SKM-1 treated with dmso at 0.1 percent for 144 hours (cell line): ENCODE results near the gene PTHLH.

ENCODE experiments used
- DNase-seq: peaks from one replicate; lab custom pipeline; 2025; ENCODE audit not compliant: unreplicated experiment; lab: John Stamatoyannopoulos, UW

The PTHLH gene

GRCh38 chr12:27972721-27973120, at the start of gene PTHLH:
TSS of gene PTHLH (minus strand) at chr12:27972733. CDS start at chr12:27969494, 3,239 bp downstream.
- no peak for DNase-seq

- no peak for DNase-seq
Measured at GRCh38 chr12:28021704-28022103, 49.2 kb upstream of the PTHLH start.

- no peak for DNase-seq
Measured at GRCh38 chr12:28017873-28018255, 45.3 kb upstream of the PTHLH start.

GRCh38 chr12:28017126-28017872, 44.8 kb upstream of the PTHLH start:
- no peak for DNase-seq

- DNase-seq, result no peak
Measured at GRCh38 chr12:28015165-28015564, 42.6 kb upstream of the PTHLH start.

DNA sequence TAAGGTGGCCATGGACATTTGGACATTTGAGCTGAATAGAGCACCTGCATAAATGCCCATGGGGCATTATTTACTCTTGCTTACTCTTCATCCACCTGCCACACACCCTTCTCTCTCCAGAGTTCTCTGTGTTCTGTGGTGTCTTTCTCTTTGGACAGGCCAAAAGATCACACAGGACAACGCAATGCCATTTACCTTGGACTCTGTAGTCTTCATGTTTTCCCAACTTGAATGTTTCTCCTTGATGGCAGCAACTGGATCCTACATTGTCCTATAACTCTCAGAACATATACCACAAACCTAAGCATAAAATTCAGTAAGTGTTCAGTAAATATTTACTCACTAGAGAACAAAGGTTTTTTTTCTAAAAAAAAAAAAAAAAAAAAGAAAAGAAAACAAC, 41.7 kb upstream of the PTHLH start:
- DNase-seq, result no peak

DNA sequence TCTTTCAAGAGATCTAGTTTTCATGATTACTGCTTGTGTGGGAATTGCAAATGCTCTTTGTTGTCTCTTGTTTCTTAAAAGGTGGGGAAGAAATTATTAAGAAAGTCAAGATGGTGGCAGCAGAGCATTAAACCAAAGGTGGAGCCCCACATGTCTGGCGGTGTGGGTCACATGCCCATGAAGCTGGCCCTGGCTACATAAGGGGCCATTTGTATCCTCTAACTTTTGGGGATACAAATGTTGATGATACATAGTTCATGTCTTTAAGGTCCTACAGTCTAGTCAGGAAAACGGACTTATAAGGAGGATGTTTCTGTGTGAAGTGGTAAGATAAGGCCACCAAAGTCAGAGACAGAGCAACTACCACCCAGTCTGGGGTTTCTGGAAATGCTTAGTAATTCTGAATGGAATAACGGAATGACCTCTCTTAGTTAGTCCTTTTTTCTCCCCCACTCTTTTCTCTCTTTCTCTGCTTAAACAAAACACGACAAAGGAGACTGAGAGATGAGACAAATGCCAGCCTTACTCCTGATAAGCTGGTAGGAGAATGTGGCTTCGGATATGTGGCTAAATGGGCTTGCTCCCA, 39.9 kb upstream of the PTHLH start:
- DNase-seq, result no peak

DNA sequence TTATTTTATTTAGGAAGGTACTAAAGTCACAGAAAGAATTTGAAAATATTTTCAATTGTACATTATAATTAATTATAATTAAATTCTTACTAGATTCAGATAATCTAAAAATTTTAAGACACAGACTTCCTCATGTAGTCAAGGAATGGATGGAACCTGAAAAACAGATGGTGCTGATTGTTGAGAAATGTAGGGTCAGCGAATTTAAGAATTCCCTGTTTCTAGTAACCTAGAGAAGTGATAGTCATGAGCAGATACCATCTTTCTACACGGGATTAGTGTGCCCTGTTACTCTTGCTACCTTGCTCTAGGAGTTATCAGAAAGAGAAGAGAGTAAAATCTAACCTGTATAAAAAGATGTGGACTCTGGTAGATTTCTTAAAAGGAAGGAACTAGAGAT, 37.5 kb upstream of the PTHLH start:
- DNase-seq, result no peak

GRCh38 chr12:27999970-28000369, 27.4 kb upstream of the PTHLH start:
- DNase-seq, result no peak

DNA sequence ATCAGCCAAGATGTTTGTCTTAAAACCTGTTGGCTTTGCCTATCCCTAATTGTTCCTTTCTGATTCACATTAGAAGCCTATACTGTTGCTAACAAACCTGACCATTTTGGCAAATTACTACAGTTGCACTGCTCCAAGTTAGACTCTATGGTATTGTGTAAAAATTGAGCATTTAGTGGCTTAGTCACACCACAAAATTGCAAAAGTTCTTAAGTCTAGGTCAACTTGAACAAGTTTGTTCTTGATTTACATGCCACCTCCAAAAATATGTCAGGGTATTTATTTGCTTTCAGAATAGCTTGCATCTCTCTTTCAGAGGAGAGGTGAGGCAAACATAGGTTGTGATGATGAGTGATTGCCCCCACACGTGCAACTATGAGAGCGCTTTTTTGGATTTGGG, 27.0 kb upstream of the PTHLH start:
- DNase-seq, result no peak

- no peak for DNase-seq
Measured at GRCh38 chr12:27998658-27999057, 26.1 kb upstream of the PTHLH start.

DNA sequence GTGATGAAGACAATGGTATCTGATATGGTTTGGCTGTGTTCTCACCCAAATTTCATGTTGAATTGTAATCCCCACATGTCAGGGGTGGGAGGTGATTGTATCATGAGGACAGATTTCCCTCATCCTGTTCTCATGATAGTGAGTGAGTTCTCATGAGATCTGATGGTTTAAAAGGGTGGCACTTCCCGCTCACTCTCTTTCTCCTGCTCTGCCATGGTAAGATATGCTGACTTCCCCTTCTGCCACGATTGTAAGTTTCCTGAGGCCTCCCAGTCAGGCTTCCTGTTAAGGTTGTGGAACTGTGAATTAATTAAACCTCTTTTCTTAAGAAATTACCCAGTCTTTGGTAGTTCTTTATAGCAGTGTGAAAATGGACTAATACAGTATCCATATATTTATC, 25.6 kb upstream of the PTHLH start:
- no peak for DNase-seq

DNA sequence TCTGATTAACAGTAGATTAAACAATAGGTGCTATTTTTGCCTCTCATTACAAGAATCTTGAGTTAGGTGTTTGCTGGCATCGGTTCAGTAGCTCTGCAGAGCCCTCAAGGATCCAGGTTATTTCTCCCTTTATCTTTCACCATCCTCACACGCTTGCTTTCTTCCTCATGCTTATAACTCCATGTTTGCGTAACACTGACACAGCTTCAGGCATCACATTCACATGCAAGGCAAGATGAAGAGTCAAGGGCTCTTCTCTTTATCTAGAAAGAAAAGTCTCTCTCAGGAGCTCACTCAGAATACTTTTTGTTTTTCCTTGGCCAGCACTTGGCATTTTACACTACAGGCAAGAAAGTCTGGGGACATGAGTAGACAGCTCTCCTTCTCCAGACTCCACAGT, 24.2 kb upstream of the PTHLH start:
- no peak for DNase-seq

DNA sequence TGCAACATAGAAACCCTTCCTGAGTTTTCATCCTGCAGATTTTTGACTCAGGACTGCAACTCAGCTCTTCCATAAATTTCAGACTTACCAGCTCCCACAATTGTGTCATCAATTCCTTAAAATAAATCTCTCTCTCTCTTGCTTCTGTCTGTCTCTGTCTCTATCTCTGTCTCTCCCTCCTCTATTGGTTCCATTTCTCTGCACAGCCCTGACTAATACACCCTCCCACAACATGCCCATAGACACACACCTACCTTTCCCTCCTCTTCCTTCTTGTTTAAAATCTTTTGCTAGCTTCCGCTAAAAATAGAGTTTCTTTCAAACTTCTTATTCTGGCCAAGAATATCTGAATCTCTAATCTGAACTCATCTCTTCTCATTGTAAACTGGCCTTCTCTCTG, 22.9 kb upstream of the PTHLH start:
- DNase-seq, result no peak

- no peak for DNase-seq
Measured at GRCh38 chr12:27988594-27989233, 16.2 kb upstream of the PTHLH start.

DNA sequence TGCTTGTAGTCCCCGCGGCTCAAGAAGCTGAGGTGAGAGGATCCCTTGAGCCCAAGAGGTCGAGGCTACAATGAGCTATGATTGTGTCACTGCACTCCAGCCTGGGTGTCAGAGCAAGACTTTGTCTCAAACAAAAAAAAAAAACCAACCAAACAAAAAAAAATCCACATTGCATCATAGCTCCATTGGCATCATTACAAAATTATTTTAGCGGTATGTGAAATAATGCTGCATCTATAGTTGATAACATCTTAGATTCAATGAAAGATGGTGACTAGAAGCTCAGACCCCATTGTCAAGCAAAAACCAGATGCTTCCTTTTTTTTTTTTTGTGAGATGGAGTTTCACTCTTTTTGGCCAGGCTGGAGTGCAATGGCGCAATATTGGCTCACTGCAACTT, 14.8 kb upstream of the PTHLH start:
- DNase-seq, result no peak

DNA sequence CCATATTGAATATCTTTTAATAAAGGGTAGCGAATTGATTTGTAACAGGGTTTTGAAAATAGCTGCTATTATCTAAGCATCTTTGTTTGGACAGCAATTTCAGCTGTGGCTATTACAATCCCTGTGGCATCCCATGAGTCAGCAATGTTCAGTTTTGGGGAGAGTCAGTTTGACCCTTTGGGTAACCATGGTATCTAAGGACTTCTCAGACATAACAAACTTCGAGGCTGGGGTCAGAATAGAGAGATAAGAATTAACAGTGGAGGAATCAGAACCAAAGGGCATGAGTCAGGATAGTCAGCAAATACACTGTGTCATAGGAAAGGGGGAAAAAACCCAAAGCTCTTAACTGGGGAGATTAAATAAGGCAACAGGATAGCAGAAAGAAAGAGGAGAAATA, 11.7 kb upstream of the PTHLH start:
- no peak for DNase-seq

- no peak for DNase-seq
Measured at GRCh38 chr12:27982951-27983350, 10.4 kb upstream of the PTHLH start.

DNA sequence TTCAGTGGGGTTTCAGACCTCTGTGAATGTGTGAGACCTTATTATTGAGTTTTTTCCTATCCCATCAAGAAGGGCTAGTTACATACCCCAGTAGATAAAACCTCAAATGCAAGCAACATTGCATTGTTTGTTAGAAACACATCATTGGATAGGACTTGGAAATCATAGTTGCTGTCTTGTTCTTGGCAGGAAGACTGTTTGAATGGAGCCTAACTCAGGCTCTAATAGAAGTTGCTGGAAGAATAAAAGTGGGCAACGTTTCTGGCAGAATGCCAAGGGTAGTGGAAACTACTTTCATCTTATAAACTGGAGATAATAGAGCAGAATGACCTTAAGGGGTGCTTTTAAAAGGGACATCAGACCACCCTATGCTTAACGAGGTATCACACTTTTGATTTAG, 9.9 kb upstream of the PTHLH start:
- no peak for DNase-seq

DNA sequence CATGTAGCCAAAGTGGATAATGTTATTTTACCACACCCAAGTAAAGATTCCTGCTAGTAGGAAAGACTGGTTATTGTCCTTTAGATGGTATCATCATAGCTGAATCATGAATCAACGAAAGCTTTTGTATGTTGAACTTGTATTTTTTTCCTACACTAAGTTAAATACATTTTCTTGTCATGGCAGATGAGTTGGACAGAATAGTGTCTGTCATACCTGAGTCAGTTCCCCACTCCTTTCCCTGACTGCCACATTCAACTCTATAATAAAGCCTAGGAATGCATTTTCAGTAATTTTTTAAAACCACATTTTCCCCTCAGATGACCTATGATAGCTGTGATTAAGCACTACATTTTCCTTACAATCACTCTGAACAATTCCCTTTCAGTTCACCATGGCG, 9.3 kb upstream of the PTHLH start:
- no peak for DNase-seq

DNA sequence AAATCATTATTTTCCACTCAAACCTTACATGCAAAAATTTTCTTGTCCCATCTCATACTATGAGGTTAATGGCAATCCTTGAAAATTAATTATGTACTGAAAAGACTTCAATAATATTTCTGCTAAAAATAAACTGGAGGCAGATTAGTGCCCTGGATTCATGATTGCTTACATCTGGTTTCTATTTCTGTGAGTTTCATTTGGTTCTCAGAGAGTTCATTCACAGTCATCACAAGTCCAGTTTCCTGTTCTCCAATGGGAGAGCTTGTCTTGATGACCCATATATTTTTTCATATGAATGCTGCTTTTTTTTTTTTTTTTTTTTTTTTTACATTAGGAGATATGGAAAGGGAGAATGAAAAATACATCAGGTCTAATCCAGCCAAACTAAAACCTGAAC, 6.6 kb upstream of the PTHLH start:
- DNase-seq, result no peak
